Colonic mucosa (tissue), 4 donors: ENCODE measurements around the gene FAM13A. TPM values are rescaled to one million over a fixed set of nuclear protein-coding genes. Genes with fewer than 3 reads are reported as not detected.

ENCODE experiments used
- DNase-seq: peaks from one replicate; pipeline ENCODE4 v3.0.0-alpha.2; 2020
- H3K27ac ChIP-seq: fragments of 200-600 bp; one replicate; pipeline ENCODE4 v1.8.0; 2021
- H3K27me3 ChIP-seq: fragments of 200-600 bp; one replicate; pipeline ENCODE4 v1.8.0; 2021
- H3K36me3 ChIP-seq: fragments of 200-600 bp; one replicate; pipeline ENCODE4 v1.8.0; 2021
- H3K4me1 ChIP-seq: fragments of 200-600 bp; one replicate; pipeline ENCODE4 v1.8.0; 2021; ENCODE audit warnings: mild to moderate bottlenecking
- H3K4me3 ChIP-seq: fragments of 200-600 bp; one replicate; pipeline ENCODE4 v1.8.0; 2021
- H3K9ac ChIP-seq, 2 donors: one replicate each; pipeline ENCODE4 v1.7.0; 2013; ENCODE audit warnings: control low read depth in 2 of 2, low read depth in 2 of 2, low read length in 2 of 2
- H3K9me3 ChIP-seq: fragments of 200-600 bp; one replicate; pipeline ENCODE4 v1.8.0; 2021
- CTCF ChIP-seq: fragments of 200-600 bp; IDR thresholded peaks from one replicate; pipeline ENCODE4 v1.8.0; 2022; ENCODE audit warnings: antibody characterized with exemption, mild to moderate bottlenecking
- intact Hi-C: fragments of 100-400 bp; cut with DNase I; formaldehyde crosslinking; loops from one replicate; pipeline ENCODE4 v1.14.1; 2022
- total RNA-seq, 2 donors: library from RNA; stranded (reverse); fragmentation: NEBNext Ultra II Directional in 1 of 2; extraction: Animal tissue kit (Norgen Biotek cat#: 25700) in 1 of 2; gene quantifications; one replicate each; pipeline ENCODE4 v1.2.1, GENCODE V29; 2021
- donor health status: healthy.
- donor health status: DM: no; HTN: no; CAD: no.
- donor health status: DM: no; HTN: no; CAD: no.

The FAM13A gene
- total RNA-seq, 2 donors from 2014 or later = 34.0 to 248 TPM

DNA sequence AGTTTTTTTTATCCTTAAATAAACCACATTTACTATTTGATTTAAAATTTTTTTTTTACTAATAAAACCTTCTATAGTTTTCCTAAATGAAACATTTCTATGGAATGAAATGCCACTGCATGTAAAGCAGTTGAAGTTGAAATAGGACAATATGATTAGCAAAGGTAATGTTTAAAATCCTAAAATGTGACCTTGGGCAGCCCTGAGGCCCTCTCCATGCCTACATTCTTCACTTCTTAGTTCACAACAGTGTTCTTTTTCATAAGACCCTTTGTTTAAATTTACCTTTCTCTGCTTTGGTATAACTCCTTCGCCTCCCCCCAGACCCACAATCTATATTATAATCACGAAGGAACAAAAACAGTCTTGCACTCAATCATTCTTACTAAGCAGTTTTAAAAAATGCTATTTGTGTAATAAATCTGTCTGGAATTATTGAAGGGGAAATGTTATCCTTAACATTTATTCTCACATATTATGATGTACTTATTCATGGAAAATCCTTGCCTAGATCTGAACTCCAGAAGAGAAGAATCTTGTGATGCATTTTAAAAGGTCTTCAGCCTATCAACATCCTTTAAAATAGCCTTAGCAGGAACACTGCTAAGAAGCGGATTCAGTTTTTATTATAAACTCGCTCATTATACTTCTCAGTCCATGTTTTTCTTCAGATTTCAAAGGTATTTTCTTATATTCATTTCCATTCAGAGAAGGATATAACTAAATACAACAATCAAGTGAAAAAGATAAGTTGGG, 234.8 kb downstream of the FAM13A start:
- Histone ChIP-seq H3K9ac (peak overlapping the region; percentile 70 to 91), H3K4me1 (peaks cover 5% of the 10 kb centered on the region)

GRCh38 chr4:88821522-88821921, 235.5 kb downstream of the FAM13A start:
- no peak for DNase-seq
- no peak for TF ChIP-seq CTCF
- Histone ChIP-seq H3K9ac (peak overlapping the region in 1 of 2 donors; percentile 91), H3K4me1 (peaks cover 5% of the 10 kb centered on the region), H3K27me3 (no peaks in the 10 kb centered on the region), H3K27ac (peak overlapping the region; percentile 62), H3K4me3 (peak overlapping the region; percentile 30), H3K36me3 (no peaks in the 10 kb centered on the region), H3K9me3 (no peaks in the 10 kb centered on the region)
- intact Hi-C loops = no loop called here

More for the DNA sequence above, 234.8 kb downstream of the FAM13A start:
- no peaks in the 10 kb centered on the region for H3K36me3 ChIP-seq
- no peaks in the 10 kb centered on the region for H3K27me3 ChIP-seq
- intact Hi-C loops = no loop called here
- H3K4me3 ChIP-seq = peak overlapping the region; percentile 30
- DNase-seq = no peak
- no peak for TF ChIP-seq CTCF
- peak overlapping the region; percentile 96 for H3K27ac ChIP-seq
- no peaks in the 10 kb centered on the region for H3K9me3 ChIP-seq

DNA sequence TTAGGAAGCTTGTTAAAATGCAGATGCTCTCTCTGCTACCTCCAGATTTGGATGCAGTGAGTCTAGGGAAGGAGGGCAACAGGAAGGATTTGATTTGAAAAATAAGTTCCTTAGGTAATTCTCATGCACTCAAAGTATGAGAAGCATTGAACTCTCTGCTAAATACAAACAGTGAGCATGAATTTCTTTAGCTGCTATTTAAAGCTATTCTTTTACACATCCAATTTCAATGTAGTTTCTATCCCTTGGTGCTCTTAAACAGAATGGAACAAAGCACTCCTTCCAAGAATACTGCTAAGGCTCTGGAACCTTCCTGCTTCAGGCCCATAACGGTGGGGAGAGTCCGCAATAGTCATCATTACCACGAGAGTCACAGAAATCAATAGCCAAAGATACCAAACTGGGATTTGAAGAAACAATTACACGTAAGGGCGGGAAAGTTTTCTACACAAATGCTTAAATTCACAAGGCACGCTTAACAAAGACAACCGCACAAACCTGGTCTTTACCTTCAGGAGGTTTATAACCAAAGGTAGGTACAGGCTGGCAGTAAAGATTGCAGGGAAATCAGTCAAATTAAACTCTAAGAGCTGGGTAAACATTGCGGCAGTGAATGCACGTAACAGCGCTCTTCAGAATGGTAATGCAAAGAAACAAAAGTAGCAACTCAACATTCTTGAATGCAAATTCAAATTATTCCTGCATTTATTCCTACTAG, 236.1 kb downstream of the FAM13A start:
- peak overlapping the region; percentile 30 for H3K4me3 ChIP-seq
- H3K9ac ChIP-seq = peak overlapping the region in 1 of 2 donors; percentile 91
- peak overlapping the region; percentile 62 for H3K27ac ChIP-seq
- TF ChIP-seq CTCF = no peak
- H3K36me3 ChIP-seq = no peaks in the 10 kb centered on the region
- DNase-seq = no peak
- H3K4me1 ChIP-seq = peaks cover 5% of the 10 kb centered on the region
- intact Hi-C loops = no loop called here
- no peaks in the 10 kb centered on the region for H3K27me3 ChIP-seq
- no peaks in the 10 kb centered on the region for H3K9me3 ChIP-seq

- H3K36me3 ChIP-seq = no peaks in the 10 kb centered on the region
- no peak for DNase-seq
- H3K9ac ChIP-seq = peak overlapping the region in 1 of 2 donors; percentile 91
- intact Hi-C loops = loop anchor here (2.0 kb wide), 1 partner anchor 203 kb away; no protein-coding TSS in a partner anchor
- TF ChIP-seq CTCF = no peak
- peak overlapping the region; percentile 62 for H3K27ac ChIP-seq
- H3K4me3 ChIP-seq = peak overlapping the region; percentile 30
- no peaks in the 10 kb centered on the region for H3K27me3 ChIP-seq
- H3K9me3 ChIP-seq = no peaks in the 10 kb centered on the region
- H3K4me1 ChIP-seq = peaks cover 5% of the 10 kb centered on the region
Observed at GRCh38 chr4:88819818-88820697, 236.9 kb downstream of the FAM13A start.
